LHCN-M2 (cell line): ENCODE data around the gene ZC3H14. TPM values are rescaled to one million over a fixed set of nuclear protein-coding genes. Genes with fewer than 3 reads are reported as not detected.

Experiments
- DNase-seq: peaks from one replicate; pipeline ENCODE4 v3.0.0-alpha.2; 2012; ENCODE audit warnings: low read depth
- total RNA-seq: library from RNA; depleted of rRNA; stranded (reverse); fragments of >200 nt; gene quantifications from 2 replicates; pipeline ENCODE4 v1.2.3, GENCODE V29; 2014

ZC3H14 gene
- total RNA-seq, 1 experiment from 2014 or later = 87.8 TPM

DNA sequence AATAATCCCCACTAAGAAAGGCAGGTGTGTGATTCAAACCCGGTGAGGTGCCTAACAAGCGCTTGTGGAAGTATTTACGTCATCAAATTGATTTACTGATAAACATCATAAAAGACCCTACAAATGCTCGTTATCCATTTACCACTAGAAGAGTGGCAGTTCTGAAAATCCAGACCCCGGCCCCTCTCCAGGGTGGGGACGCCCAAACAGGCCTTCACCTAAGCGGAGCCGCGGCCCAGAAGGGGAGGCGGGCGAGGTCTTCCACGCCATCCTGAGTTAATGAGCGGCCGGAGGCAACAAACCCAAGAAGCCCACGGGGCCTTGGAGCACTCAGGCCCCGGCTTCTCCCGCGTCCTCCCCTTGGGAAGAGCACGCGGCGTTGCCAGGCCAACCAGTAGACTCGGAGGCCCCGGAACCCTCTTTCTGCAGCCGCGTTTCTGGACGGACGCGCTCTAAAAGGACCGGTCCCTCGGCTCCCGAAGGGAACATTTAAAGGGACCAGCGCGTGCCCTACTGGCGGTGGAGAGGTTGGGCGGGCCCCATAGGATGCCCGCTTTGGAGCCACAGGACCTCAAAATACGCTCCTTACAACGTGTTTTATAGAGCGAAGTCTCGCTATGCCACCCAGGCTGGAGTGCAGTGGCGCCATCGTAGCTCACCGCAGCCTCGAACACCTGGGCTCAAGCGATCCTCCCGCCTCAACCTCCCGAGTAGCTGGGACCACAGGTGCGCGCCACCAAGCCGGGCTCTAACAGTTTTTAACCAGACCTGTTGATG, 11.6 kb upstream of the ZC3H14 start:
- peak; percentile 82 for DNase-seq

DNA sequence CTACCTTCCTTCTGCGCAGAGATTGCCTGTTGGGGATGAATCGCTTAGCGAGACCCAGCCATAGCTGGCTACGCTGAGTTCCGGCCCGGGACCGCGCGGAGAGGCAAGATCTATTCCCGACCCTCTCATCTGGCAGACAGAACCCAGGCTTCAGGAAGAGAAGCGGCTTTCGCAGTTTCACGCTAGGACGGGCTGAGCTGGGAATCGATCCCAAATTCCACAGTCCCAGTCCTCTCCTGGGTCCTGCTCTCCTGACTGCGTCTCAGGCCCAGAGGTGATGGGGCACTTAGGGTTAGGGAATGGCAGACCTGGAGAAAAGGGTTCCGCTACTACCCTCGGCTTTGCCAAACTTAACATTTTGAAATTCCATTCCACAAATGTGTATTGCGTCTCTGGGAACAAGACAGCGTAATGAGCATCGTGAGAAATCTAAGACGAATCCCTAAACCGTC, 10.8 kb upstream of the ZC3H14 start:
- DNase-seq = peak; percentile 9

DNA sequence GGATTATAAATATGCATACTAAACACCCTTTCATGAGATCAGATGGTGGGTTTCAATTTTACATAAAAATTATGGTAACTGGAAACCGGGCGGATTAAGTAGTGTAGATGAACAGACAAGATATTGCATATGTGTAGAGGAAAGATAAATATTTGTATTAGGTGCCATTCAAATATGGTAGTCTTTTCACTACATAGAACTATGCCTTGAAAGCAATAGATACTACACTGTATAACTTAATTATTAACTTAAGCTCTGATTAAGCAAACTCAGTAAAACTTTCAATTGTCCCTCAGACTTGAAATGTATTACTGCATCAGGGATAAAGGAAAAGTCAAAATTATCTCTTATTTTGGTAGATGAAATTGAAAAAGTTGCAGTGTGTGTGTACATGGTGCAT, 10.0 kb upstream of the ZC3H14 start:
- DNase-seq = no peak

DNA sequence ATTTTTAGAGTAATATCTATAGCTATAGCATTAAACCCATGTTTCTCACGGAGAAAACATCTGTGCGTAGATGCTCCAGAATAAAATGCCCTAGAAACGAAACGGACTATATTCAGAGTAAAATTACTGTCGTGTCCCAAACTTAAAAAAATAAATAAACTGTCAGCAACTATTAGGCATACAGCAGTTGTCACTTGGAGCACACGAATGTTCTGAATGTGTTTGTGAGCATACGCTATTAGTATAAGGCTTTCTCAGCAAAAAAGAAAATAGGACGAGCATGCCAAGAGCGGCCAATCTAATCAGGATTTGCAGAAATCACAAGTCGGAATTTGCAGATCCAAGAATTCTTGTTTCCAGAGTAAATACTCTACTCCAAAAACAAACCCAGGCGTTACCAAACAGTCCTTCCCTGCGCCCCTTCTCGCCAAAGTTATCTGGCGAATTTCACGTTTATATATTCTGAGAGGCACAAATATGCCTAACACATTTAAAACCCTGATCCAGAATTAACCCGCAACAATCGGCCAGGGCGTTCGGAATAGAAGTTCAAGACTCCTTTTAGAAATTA, 8.9 kb upstream of the ZC3H14 start:
- peak; percentile 11 for DNase-seq

GRCh38 chr14:88554457-88555286, 8.2 kb upstream of the ZC3H14 start, which contains the start of gene PTPN21:
PTPN21 (minus strand) TSS chr14:88555007; CDS start chr14:88550417, 4,590 bp downstream.
- peak; percentile 79 for DNase-seq

- DNase-seq = no peak
Observed at GRCh38 chr14:88556581-88556980, 6.3 kb upstream of the ZC3H14 start.

- peak; percentile 85 for DNase-seq
Observed at GRCh38 chr14:88559852-88560251, 3.0 kb upstream of the ZC3H14 start.

- no peak for DNase-seq
Observed at GRCh38 chr14:88562532-88562830, 356 bp upstream of the ZC3H14 start.

DNA sequence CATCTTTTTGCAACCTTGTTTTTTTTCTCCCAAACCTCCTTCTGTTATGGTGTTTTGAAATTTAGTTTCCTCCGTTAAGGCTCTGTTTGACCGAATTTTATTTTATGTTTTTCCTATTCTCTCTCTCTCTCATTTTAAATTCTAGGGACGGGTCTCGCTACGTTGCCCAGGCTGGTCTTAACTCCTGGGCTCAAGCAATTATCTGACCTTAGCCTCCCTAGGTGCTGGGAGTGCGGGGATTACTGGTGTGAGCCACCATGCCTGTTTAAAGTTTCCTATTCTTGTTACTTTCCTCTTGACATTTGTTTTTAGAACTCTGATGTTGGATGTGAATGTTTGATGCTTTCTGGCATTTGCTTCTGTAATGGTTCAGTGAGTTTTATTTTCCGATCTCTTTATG, 1.0 kb downstream of the ZC3H14 start:
- no peak for DNase-seq

DNA sequence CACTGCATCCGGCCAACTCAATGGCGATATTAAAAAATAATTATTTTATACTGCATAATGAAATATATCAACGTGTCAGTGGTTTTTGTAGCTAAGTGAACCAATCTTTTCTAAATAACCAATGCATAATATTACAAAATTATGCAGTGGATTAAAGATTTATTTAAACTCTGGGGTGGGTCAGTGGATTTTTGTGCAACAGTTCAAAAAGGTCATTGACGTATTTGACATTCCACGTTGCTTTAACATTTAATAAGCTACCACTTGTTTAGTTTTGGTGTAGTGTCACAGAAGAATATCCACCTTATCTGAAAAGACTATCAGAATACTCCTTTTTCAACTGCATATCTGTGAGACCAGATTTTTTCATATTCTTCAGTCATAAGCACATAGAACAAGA, 2.6 kb downstream of the ZC3H14 start:
- DNase-seq = no peak

DNA sequence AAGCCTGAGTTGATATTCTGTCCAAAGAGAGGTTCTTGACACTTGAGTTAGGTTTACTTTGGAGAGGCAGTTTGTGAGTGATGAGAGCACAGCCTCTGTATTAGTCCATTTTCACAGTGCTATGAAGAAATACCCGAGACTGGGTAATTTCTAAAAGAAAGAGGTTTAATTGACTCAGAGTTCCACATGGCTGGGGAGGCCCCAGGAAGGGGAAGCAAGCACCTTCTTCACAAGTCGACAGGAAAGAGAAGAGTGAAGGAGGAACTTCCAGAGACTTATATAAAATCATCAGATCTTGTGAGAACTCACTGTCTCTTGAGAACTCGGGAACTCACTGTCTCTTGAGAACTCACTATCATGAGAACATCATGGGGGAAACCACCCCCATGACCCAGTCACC, 5.4 kb downstream of the ZC3H14 start:
- no peak for DNase-seq

GRCh38 chr14:88572117-88572516, 9.3 kb downstream of the ZC3H14 start:
- no peak for DNase-seq

DNA sequence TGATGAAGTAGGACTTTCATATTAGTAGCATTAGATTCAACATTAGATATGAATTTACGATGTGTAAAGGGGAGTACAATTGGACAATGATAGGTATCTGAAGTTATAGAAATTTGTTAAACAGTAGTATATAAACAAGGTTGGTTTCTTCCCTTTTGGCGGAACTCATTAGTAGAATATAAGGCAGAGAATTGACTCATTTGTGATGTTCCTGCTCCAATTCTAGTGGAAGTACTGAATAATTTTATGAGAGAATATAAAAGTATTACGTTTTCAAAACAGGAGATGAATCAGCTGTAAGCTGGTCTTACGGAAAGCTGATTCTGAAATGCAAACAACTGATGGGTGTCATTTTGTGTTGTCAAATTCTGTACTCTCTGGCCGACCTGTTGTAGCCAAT, 13.4 kb downstream of the ZC3H14 start:
- no peak for DNase-seq

DNA sequence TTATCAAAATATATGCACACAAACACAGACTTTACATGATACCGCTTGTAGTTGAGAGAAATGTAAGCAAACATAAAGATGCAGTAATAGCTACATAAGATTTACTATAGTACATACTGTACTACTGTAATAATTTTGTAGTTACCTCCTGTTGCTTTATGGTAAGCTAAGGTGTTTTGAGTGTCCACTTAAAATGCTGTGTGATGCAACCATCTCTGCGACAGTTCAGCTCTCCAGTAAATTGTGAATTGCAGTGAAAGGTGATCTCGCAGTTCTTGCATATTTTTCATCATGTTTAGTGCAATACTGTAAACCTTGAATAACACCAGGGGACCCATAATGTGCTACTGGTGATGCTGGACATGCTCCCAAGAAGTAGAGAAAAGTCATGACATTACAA, 21.6 kb downstream of the ZC3H14 start:
- no peak for DNase-seq

- DNase-seq = no peak
Observed at GRCh38 chr14:88588081-88588480, 25.2 kb downstream of the ZC3H14 start.

DNA sequence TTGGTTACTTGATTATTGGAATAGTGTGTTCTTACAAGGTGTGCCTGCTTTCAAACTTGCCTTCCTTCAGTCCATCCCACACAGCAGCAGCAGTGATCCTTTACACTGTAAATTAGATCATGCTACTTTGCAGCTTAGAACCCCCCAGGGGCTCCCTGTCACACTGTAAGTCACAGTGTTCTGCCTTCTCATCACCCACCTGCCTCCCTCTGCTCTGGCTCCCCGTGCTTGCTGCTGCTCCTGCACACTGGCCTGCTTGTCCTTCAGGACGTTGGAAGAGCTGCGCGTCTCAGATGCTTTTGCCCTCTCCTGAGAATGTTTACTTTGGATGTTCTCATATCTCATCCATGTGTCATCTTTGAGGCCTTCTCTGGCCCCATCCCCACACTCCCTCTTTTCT, 27.3 kb downstream of the ZC3H14 start:
- peak; percentile 64 for DNase-seq

DNA sequence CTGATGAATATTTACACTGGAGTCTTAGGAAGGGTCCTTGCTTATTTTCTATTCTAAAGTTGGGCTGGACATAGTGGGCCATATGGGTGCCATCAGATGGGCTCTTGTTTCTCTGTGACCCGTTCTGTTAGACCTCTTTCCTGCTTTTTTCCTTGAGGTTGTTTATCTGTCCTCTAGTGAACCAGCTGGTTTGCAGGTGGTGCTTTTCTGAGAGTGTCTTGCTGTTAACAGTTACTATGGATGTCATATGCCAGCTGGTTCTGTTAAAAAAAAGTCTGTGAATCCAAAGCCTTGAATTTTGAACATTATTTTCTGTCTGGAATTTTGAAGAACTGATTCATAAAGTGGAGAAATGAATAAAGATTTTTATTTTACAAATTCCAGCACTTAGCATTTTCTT, 29.2 kb downstream of the ZC3H14 start:
- DNase-seq = no peak

DNA sequence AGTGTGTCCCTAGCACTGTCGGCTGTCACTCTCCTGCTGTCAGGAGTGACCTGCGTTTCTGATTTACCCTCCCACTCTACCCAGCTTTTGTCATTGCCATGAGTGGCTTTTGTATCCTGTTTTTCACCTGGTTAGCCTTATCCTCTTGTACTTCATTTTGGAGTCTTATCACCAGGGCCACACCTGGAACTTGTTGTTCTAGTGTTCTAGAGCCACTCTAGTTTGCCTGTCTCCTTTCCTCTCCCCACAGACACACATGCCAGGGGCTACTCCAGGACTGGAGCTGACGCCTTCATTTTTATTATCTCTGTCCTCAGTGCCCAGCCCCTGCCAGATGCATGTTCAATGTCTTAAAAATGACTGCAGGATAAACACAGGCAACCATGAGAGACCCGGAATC, 34.2 kb downstream of the ZC3H14 start:
- DNase-seq = no peak

GRCh38 chr14:88597601-88598000, 34.8 kb downstream of the ZC3H14 start:
- DNase-seq = no peak

- DNase-seq = no peak
Observed at GRCh38 chr14:88598097-88598675, 35.3 kb downstream of the ZC3H14 start.

- no peak for DNase-seq
Observed at GRCh38 chr14:88599326-88599725, 36.5 kb downstream of the ZC3H14 start.

- no peak for DNase-seq
Observed at GRCh38 chr14:88599761-88600439, 37.1 kb downstream of the ZC3H14 start.
